ENCODE data around the gene MAP2K3.

MAP2K3 gene

GRCh38 chr17:21284319-21285163, at the start of gene MAP2K3:
TSS of gene MAP2K3 (plus strand) at chr17:21284711. CDS start at chr17:21284921, 210 bp downstream.
- peak; percentile 88 to 93 for DNase-seq (ENCODE audit: low read depth in 2 of 2)

- no peak for DNase-seq (ENCODE audit: low read depth in 2 of 2)
Observed at GRCh38 chr17:21235921-21236320, 48.6 kb upstream of the MAP2K3 start.

- DNase-seq (ENCODE audit: low read depth in 2 of 2): no peak
Observed at GRCh38 chr17:21239680-21240368, 44.7 kb upstream of the MAP2K3 start.

- no peak for DNase-seq (ENCODE audit: low read depth in 2 of 2)
Observed at GRCh38 chr17:21240369-21241055, 44.0 kb upstream of the MAP2K3 start.

GRCh38 chr17:21241564-21241963, 42.9 kb upstream of the MAP2K3 start:
- no peak for DNase-seq (ENCODE audit: low read depth in 2 of 2)

GRCh38 chr17:21242026-21242697, 42.3 kb upstream of the MAP2K3 start:
- no peak for DNase-seq (ENCODE audit: low read depth in 2 of 2)

- DNase-seq (ENCODE audit: low read depth in 2 of 2): no peak
Observed at GRCh38 chr17:21242780-21243515, 41.6 kb upstream of the MAP2K3 start.

GRCh38 chr17:21243516-21244303, 40.8 kb upstream of the MAP2K3 start:
- DNase-seq (ENCODE audit: low read depth in 2 of 2): no peak

- no peak for DNase-seq (ENCODE audit: low read depth in 2 of 2)
Observed at GRCh38 chr17:21245639-21246084, 38.8 kb upstream of the MAP2K3 start.

- no peak for DNase-seq (ENCODE audit: low read depth in 2 of 2)
Observed at GRCh38 chr17:21246698-21247097, 37.8 kb upstream of the MAP2K3 start.

- DNase-seq (ENCODE audit: low read depth in 2 of 2): no peak
Observed at GRCh38 chr17:21247552-21248258, 36.8 kb upstream of the MAP2K3 start.

GRCh38 chr17:21248500-21248899, 36.0 kb upstream of the MAP2K3 start:
- DNase-seq (ENCODE audit: low read depth in 2 of 2): no peak

GRCh38 chr17:21249086-21249795, 35.3 kb upstream of the MAP2K3 start:
- DNase-seq (ENCODE audit: low read depth in 2 of 2): no peak

- no peak for DNase-seq (ENCODE audit: low read depth in 2 of 2)
Observed at GRCh38 chr17:21249920-21250703, 34.4 kb upstream of the MAP2K3 start.

GRCh38 chr17:21250854-21251253, 33.7 kb upstream of the MAP2K3 start:
- no peak for DNase-seq (ENCODE audit: low read depth in 2 of 2)

GRCh38 chr17:21251337-21252010, 33.0 kb upstream of the MAP2K3 start:
- DNase-seq (ENCODE audit: low read depth in 2 of 2): no peak

GRCh38 chr17:21252289-21252795, 32.2 kb upstream of the MAP2K3 start:
- no peak for DNase-seq (ENCODE audit: low read depth in 2 of 2)
